B cell (primary cell): ENCODE measurements around the gene STAC. TPM values are rescaled to one million over a fixed set of nuclear protein-coding genes. Genes with fewer than 3 reads are reported as not detected.

Experiments
- ATAC-seq: fragments of 200-7000 bp; cut with Tn5 transposase; one replicate; pipeline ENCODE4 v1.10.0; 2021; ENCODE audit warnings: low read depth, mild to moderate bottlenecking, moderate number of reproducible peaks, moderate library complexity
- CTCF ChIA-PET: fragments of 350-600 bp; sonication (Branson Sonifier 250); formaldehyde crosslinking; loops from one replicate; lab custom pipeline; 2021; ENCODE audit warnings: antibody characterized with exemption, inconsistent platforms; lab: Charles Lee
- POLR2A ChIA-PET: fragments of 350-600 bp; sonication (Branson Sonifier 250); formaldehyde crosslinking; loops from one replicate; lab custom pipeline; 2021; ENCODE audit warnings: antibody characterized with exemption; lab: Charles Lee
- DNase-seq: peaks from one replicate; pipeline ENCODE4 v3.0.0; 2013
- H2AFZ ChIP-seq: 2 replicates; pipeline ENCODE4 v1.6.1; 2012; ENCODE audit warnings: mild to moderate bottlenecking, low read depth, low read length; ENCODE audit not compliant: insufficient read depth, poor library complexity, severe bottlenecking
- H3K27ac ChIP-seq, 2 donors: 1 replicate in 1 of 2; 2 replicates in 1 of 2; pipeline ENCODE4 v1.5.1; 2012 to 2013; ENCODE audit warnings: low read length in 2 of 2, mild to moderate bottlenecking in 2 of 2, moderate library complexity in 1 of 2
- H3K27me3 ChIP-seq, 4 experiments: fragments of 200-600 bp in 1 of 4; sonication (generic) in 1 of 4; replicated peaks in 1 of 4; 1 replicate in 2 of 4; 2 replicates in 2 of 4; pipeline versions ENCODE4 v1.6.1 to v1.7.0; 2013 to 2016; ENCODE audit warnings: low read length in 3 of 4, mild to moderate bottlenecking in 2 of 4, mixed read lengths in 1 of 4, moderate library complexity in 1 of 4; ENCODE audit not compliant: insufficient read depth in 4 of 4, control insufficient read depth in 3 of 4; ENCODE audit errors: control extremely low read depth in 1 of 4
- H3K36me3 ChIP-seq, 2 experiments: replicated peaks in 1 of 2; 1 replicate in 1 of 2; 2 replicates in 1 of 2; pipeline versions ENCODE4 v1.6.1 to v1.7.1; 2013; ENCODE audit warnings: low read length in 1 of 2; ENCODE audit not compliant: insufficient read depth in 2 of 2, control insufficient read depth in 1 of 2; ENCODE audit errors: control extremely low read depth in 1 of 2, extremely low read depth in 1 of 2
- H3K4me1 ChIP-seq, 2 donors: fragments of 200-600 bp in 1 of 2; sonication (generic) in 1 of 2; 1 replicate in 1 of 2; 2 replicates in 1 of 2; pipeline versions ENCODE4 v1.5.1 to v1.6.1; 2013 to 2017; ENCODE audit warnings: low read length in 2 of 2; ENCODE audit not compliant: control insufficient read depth in 2 of 2, insufficient read depth in 2 of 2
- H3K4me2 ChIP-seq: replicated peaks from 2 replicates; pipeline ENCODE3; 2012; ENCODE audit warnings: mild to moderate bottlenecking, low read depth, low read length; ENCODE audit not compliant: poor library complexity, severe bottlenecking
- H3K4me3 ChIP-seq, 5 experiments: fragments of 200-600 bp in 1 of 5; sonication (generic) in 1 of 5; 1 replicate in 3 of 5; 2 replicates in 2 of 5; pipeline versions ENCODE4 v1.5.1 to v1.7.0; 2011 to 2016; ENCODE audit warnings: low read length in 4 of 5, mild to moderate bottlenecking in 4 of 5, low read depth in 2 of 5, control low read depth in 1 of 5, moderate library complexity in 1 of 5; ENCODE audit not compliant: insufficient read depth in 1 of 5; ENCODE audit errors: control extremely low read depth in 1 of 5, extremely low read depth in 1 of 5
- H3K79me2 ChIP-seq: fragments of 200-600 bp; sonication (generic); one replicate; pipeline ENCODE4 v1.6.0; 2016; ENCODE audit warnings: low read length; ENCODE audit not compliant: control insufficient read depth, insufficient read depth
- H3K9ac ChIP-seq: fragments of 200-600 bp; sonication (generic); 2 replicates; pipeline ENCODE4 v1.6.1; 2017; ENCODE audit warnings: mild to moderate bottlenecking, low read length, moderate library complexity
- H3K9me3 ChIP-seq, 3 donors: one replicate each; pipeline versions ENCODE4 v1.6.1 to v1.7.1; 2013; ENCODE audit warnings: low read length in 2 of 3; ENCODE audit not compliant: control insufficient read depth in 2 of 3, insufficient read depth in 1 of 3; ENCODE audit errors: control extremely low read depth in 1 of 3
- H4K20me1 ChIP-seq: 2 replicates; pipeline ENCODE4 v1.6.0; 2012; ENCODE audit warnings: mild to moderate bottlenecking, low read length; ENCODE audit not compliant: insufficient read depth, control insufficient read depth, poor library complexity, severe bottlenecking
- H3K27ac Mint-ChIP-seq: one replicate; pipeline ENCODE4 v1.8.0; 2021; ENCODE audit warnings: mixed read lengths
- H3K27me3 Mint-ChIP-seq: one replicate; pipeline ENCODE4 v1.8.0; 2021; ENCODE audit warnings: mixed read lengths
- H3K4me1 Mint-ChIP-seq: one replicate; pipeline ENCODE4 v1.8.0; 2021; ENCODE audit warnings: mixed read lengths
- H3K4me3 Mint-ChIP-seq: one replicate; pipeline ENCODE4 v1.8.0; 2021; ENCODE audit warnings: mixed read lengths
- H3K9me3 Mint-ChIP-seq: one replicate; pipeline ENCODE4 v1.8.0; 2022; ENCODE audit warnings: mixed read lengths; ENCODE audit not compliant: insufficient read depth
- CTCF ChIP-seq: fragments of 200-600 bp; IDR thresholded peaks from one replicate; pipeline ENCODE4 v1.8.0; 2022; ENCODE audit warnings: antibody characterized with exemption, mild to moderate bottlenecking
- EZH2 ChIP-seq: IDR thresholded peaks from 2 replicates; pipeline ENCODE4 v1.6.1; 2012; ENCODE audit warnings: borderline replicate concordance, low read depth, mild to moderate bottlenecking, moderate library complexity, low read length; ENCODE audit not compliant: insufficient read depth, poor library complexity, severe bottlenecking
- WGBS: methylation state at CpG from one replicate; pipeline ENCODE4 v1.1.5; 2013; ENCODE audit warnings: missing lambda C conversion rate; ENCODE audit not compliant: insufficient coverage; 5-methylcytosine and 5-hydroxymethylcytosine counted together
- intact Hi-C: fragments of 100-400 bp; cut with micrococcal nuclease; formaldehyde crosslinking; loops from one replicate; pipeline ENCODE4 v1.10.0; 2022
- polyA plus RNA-seq: library from polyadenylated mRNA; depleted of rRNA; stranded (reverse); fragments of >200 nt; gene quantifications from 2 replicates; pipeline ENCODE4 v1.2.3, GENCODE V29; 2012
- total RNA-seq, 2 donors: library from RNA; stranded (reverse); fragments of 120-200 nt in 1 of 2; gene quantifications; 1 replicate in 1 of 2; 2 replicates in 1 of 2; pipeline versions ENCODE4 v1.2.3 to v1.2.4, GENCODE V29; 2013 to 2022

STAC gene
- total and polyA plus RNA-seq, 2 donors (not counting 1 experiment from before 2014, with no cell fraction given) = not detected

- H3K4me3 Mint-ChIP-seq = no peak overlapping the region
- peaks cover 22% of the 10 kb centered on the region for H3K27me3 Mint-ChIP-seq
- CTCF ChIA-PET = no interaction called here
- H3K27ac Mint-ChIP-seq = no peak overlapping the region
- H3K27ac ChIP-seq = no peak overlapping the region
- H3K36me3 ChIP-seq = no peaks in the 10 kb centered on the region
- intact Hi-C loops = no loop called here
- no peaks in the 10 kb centered on the region for H3K27me3 ChIP-seq
- no peaks in the 10 kb centered on the region for H3K79me2 ChIP-seq
- DNase-seq = no peak
- 0% methylated on average over 3 of the region's 8 CpGs for WGBS
- ATAC-seq = no peak
- H3K4me1 Mint-ChIP-seq = peaks cover 9% of the 10 kb centered on the region
- no peaks in the 10 kb centered on the region for H3K9me3 ChIP-seq
- peak overlapping the region; percentile 36 for H2AFZ ChIP-seq
- POLR2A ChIA-PET = no interaction called here
- no peaks in the 10 kb centered on the region for H3K9me3 Mint-ChIP-seq
- TF ChIP-seq CTCF (no peak), EZH2 (no peak)
- H4K20me1 ChIP-seq = no peaks in the 10 kb centered on the region
- H3K4me2 ChIP-seq = peak overlapping the region; percentile 32
- peaks cover 5 to 7% of the 10 kb centered on the region in 2 donors for H3K4me1 ChIP-seq
- H3K4me3 ChIP-seq = no peak overlapping the region
- no peak overlapping the region for H3K9ac ChIP-seq
These were observed 458 bp upstream of the STAC start for GRCh38 chr3:36379872-36380220.

- 83% methylated on average over 2 of the region's 8 CpGs for WGBS
- Histone ChIP-seq H3K9ac (no peak overlapping the region), H2AFZ (no peak overlapping the region), H3K27ac (no peak overlapping the region), H3K9me3 (no peaks in the 10 kb centered on the region), H3K4me1 (peaks cover 5 to 7% of the 10 kb centered on the region in 2 donors), H3K79me2 (no peaks in the 10 kb centered on the region), H3K36me3 (no peaks in the 10 kb centered on the region), H3K27me3 (no peaks in the 10 kb centered on the region), H4K20me1 (no peaks in the 10 kb centered on the region), H3K4me3 (no peak overlapping the region), H3K4me2 (no peak overlapping the region)
- no peak for ATAC-seq
- no peak overlapping the region for H3K27ac Mint-ChIP-seq
- peaks cover 9% of the 10 kb centered on the region for H3K4me1 Mint-ChIP-seq
- ChIA-PET POLR2A (no interaction called here), CTCF (no interaction called here)
- DNase-seq = no peak
- H3K4me3 Mint-ChIP-seq = no peak overlapping the region
- H3K27me3 Mint-ChIP-seq = peaks cover 22% of the 10 kb centered on the region
- TF ChIP-seq EZH2 = no peak
- H3K9me3 Mint-ChIP-seq = no peaks in the 10 kb centered on the region
- intact Hi-C loops = no loop called here
These were observed 1.1 kb downstream of the STAC start for GRCh38 chr3:36381311-36381956.
